NB4 (cell line): Measurements from ENCODE around the gene ORMDL3.

Experiments used
- CTCF ChIP-seq: IDR thresholded peaks from one replicate; pipeline ENCODE4 v1.5.1; 2012; ENCODE audit warnings: low read depth, low read length
- MAX ChIP-seq: IDR thresholded peaks from 2 replicates; pipeline ENCODE4 v1.6.1; 2011; ENCODE audit warnings: low read depth, low read length
- MYC ChIP-seq: IDR thresholded peaks from 2 replicates; pipeline ENCODE4 v1.6.1; 2011; ENCODE audit warnings: low read depth, low read length
- POLR2A ChIP-seq: IDR thresholded peaks from 2 replicates; pipeline ENCODE4 v1.6.1; 2011; ENCODE audit warnings: mild to moderate bottlenecking; ENCODE audit not compliant: insufficient read length; ENCODE audit errors: extremely low read depth

- TF ChIP-seq CTCF (no peak), POLR2A (no peak), MAX (no peak), MYC (no peak)
Observed at GRCh38 chr17:39903158-39903884, 24.1 kb downstream of the ORMDL3 start.
